Measurements from ENCODE around the gene MAGI2.

Gene MAGI2

GRCh38 chr7:79217468-79217867 is 236.0 kb downstream of the MAGI2 start:
- Mint-ChIP-seq H3K36me3 (ENCODE audit: low read depth) (no peaks in the 10 kb centered on the region), H3K4me3 (no peak overlapping the region), H3K27me3 (no peaks in the 10 kb centered on the region), H3K9me3 (no peaks in the 10 kb centered on the region), H3K27ac (no peak overlapping the region), H3K4me1 (ENCODE audit: low read depth) (no peaks in the 10 kb centered on the region)
- intact Hi-C loops (cut with micrococcal nuclease) = loop anchor here (10.0 kb wide), 1 partner anchor 63 kb away; no protein-coding TSS in a partner anchor

- Mint-ChIP-seq H3K4me3 (no peak overlapping the region), H3K9me3 (no peaks in the 10 kb centered on the region), H3K27ac (no peak overlapping the region), H3K4me1 (ENCODE audit: low read depth) (no peaks in the 10 kb centered on the region), H3K36me3 (ENCODE audit: low read depth) (no peaks in the 10 kb centered on the region), H3K27me3 (no peaks in the 10 kb centered on the region)
- intact Hi-C loops (cut with micrococcal nuclease) = loop anchor here (10.0 kb wide), 1 partner anchor 61 kb away; no protein-coding TSS in a partner anchor
Measured at GRCh38 chr7:79216236-79216635, 237.2 kb downstream of the MAGI2 start.

- Mint-ChIP-seq H3K9me3 (no peaks in the 10 kb centered on the region), H3K27me3 (no peaks in the 10 kb centered on the region), H3K4me1 (ENCODE audit: low read depth) (no peaks in the 10 kb centered on the region), H3K27ac (no peak overlapping the region), H3K4me3 (no peak overlapping the region), H3K36me3 (ENCODE audit: low read depth) (no peaks in the 10 kb centered on the region)
- intact Hi-C loops (cut with micrococcal nuclease) = loop anchor here (10.0 kb wide), 1 partner anchor 58 kb away; no protein-coding TSS in a partner anchor
Measured at GRCh38 chr7:79212334-79212733, 241.1 kb downstream of the MAGI2 start.

GRCh38 chr7:79211724-79212123 is 241.7 kb downstream of the MAGI2 start:
- Mint-ChIP-seq H3K4me1 (ENCODE audit: low read depth) (no peaks in the 10 kb centered on the region), H3K27ac (no peak overlapping the region), H3K27me3 (no peaks in the 10 kb centered on the region), H3K4me3 (no peak overlapping the region), H3K9me3 (no peaks in the 10 kb centered on the region), H3K36me3 (ENCODE audit: low read depth) (no peaks in the 10 kb centered on the region)
- intact Hi-C loops (cut with micrococcal nuclease) = loop anchor here (10.0 kb wide), 1 partner anchor 57 kb away; no protein-coding TSS in a partner anchor

GRCh38 chr7:79199961-79200360 is 253.5 kb downstream of the MAGI2 start:
- H3K27me3 Mint-ChIP-seq = no peaks in the 10 kb centered on the region
- H3K9me3 Mint-ChIP-seq = peaks cover 9% of the 10 kb centered on the region
- no peaks in the 10 kb centered on the region for H3K36me3 Mint-ChIP-seq (ENCODE audit: low read depth)
- no peaks in the 10 kb centered on the region for H3K4me1 Mint-ChIP-seq (ENCODE audit: low read depth)
- H3K27ac Mint-ChIP-seq = no peak overlapping the region
- no peak overlapping the region for H3K4me3 Mint-ChIP-seq
- intact Hi-C loops (cut with micrococcal nuclease) = no loop called here

GRCh38 chr7:79199266-79199665 is 254.2 kb downstream of the MAGI2 start:
- intact Hi-C loops (cut with micrococcal nuclease) = no loop called here
- no peak overlapping the region for H3K27ac Mint-ChIP-seq
- H3K27me3 Mint-ChIP-seq = no peaks in the 10 kb centered on the region
- H3K4me3 Mint-ChIP-seq = no peak overlapping the region
- H3K36me3 Mint-ChIP-seq (ENCODE audit: low read depth) = no peaks in the 10 kb centered on the region
- H3K4me1 Mint-ChIP-seq (ENCODE audit: low read depth) = no peaks in the 10 kb centered on the region
- H3K9me3 Mint-ChIP-seq = peaks cover 9% of the 10 kb centered on the region

GRCh38 chr7:79185605-79186004 is 267.9 kb downstream of the MAGI2 start:
- Mint-ChIP-seq H3K36me3 (ENCODE audit: low read depth) (no peaks in the 10 kb centered on the region), H3K4me1 (ENCODE audit: low read depth) (no peaks in the 10 kb centered on the region), H3K9me3 (no peaks in the 10 kb centered on the region), H3K27me3 (no peaks in the 10 kb centered on the region), H3K4me3 (no peak overlapping the region), H3K27ac (no peak overlapping the region)
- intact Hi-C loops (cut with micrococcal nuclease) = no loop called here

- no peaks in the 10 kb centered on the region for H3K4me1 Mint-ChIP-seq (ENCODE audit: low read depth)
- no peaks in the 10 kb centered on the region for H3K27me3 Mint-ChIP-seq
- no peak overlapping the region for H3K4me3 Mint-ChIP-seq
- H3K36me3 Mint-ChIP-seq (ENCODE audit: low read depth) = no peaks in the 10 kb centered on the region
- intact Hi-C loops (cut with micrococcal nuclease) = no loop called here
- H3K27ac Mint-ChIP-seq = no peak overlapping the region
- H3K9me3 Mint-ChIP-seq = no peaks in the 10 kb centered on the region
Measured at GRCh38 chr7:79182283-79182682, 271.2 kb downstream of the MAGI2 start.

- intact Hi-C loops (cut with micrococcal nuclease) = no loop called here
- Mint-ChIP-seq H3K36me3 (ENCODE audit: low read depth) (no peaks in the 10 kb centered on the region), H3K4me3 (no peak overlapping the region), H3K4me1 (ENCODE audit: low read depth) (no peaks in the 10 kb centered on the region), H3K9me3 (no peaks in the 10 kb centered on the region), H3K27ac (no peak overlapping the region), H3K27me3 (no peaks in the 10 kb centered on the region)
Measured at GRCh38 chr7:79180533-79180932, 272.9 kb downstream of the MAGI2 start.

GRCh38 chr7:79176859-79177477 is 276.5 kb downstream of the MAGI2 start:
- no peak overlapping the region for H3K4me3 Mint-ChIP-seq
- no peaks in the 10 kb centered on the region for H3K36me3 Mint-ChIP-seq (ENCODE audit: low read depth)
- no peaks in the 10 kb centered on the region for H3K4me1 Mint-ChIP-seq (ENCODE audit: low read depth)
- H3K9me3 Mint-ChIP-seq = no peaks in the 10 kb centered on the region
- intact Hi-C loops (cut with micrococcal nuclease) = loop anchor here (2.0 kb wide), 1 partner anchor 666 kb away; no protein-coding TSS in a partner anchor
- no peaks in the 10 kb centered on the region for H3K27me3 Mint-ChIP-seq
- H3K27ac Mint-ChIP-seq = no peak overlapping the region

GRCh38 chr7:79175374-79175773 is 278.1 kb downstream of the MAGI2 start:
- no peaks in the 10 kb centered on the region for H3K9me3 Mint-ChIP-seq
- intact Hi-C loops (cut with micrococcal nuclease) = no loop called here
- no peak overlapping the region for H3K4me3 Mint-ChIP-seq
- H3K4me1 Mint-ChIP-seq (ENCODE audit: low read depth) = no peaks in the 10 kb centered on the region
- H3K27me3 Mint-ChIP-seq = no peaks in the 10 kb centered on the region
- no peaks in the 10 kb centered on the region for H3K36me3 Mint-ChIP-seq (ENCODE audit: low read depth)
- no peak overlapping the region for H3K27ac Mint-ChIP-seq

- Mint-ChIP-seq H3K27me3 (no peaks in the 10 kb centered on the region), H3K4me1 (ENCODE audit: low read depth) (no peaks in the 10 kb centered on the region), H3K9me3 (no peaks in the 10 kb centered on the region), H3K27ac (no peak overlapping the region), H3K4me3 (no peak overlapping the region), H3K36me3 (ENCODE audit: low read depth) (no peaks in the 10 kb centered on the region)
- intact Hi-C loops (cut with micrococcal nuclease) = no loop called here
Measured at GRCh38 chr7:79165225-79165624, 288.2 kb downstream of the MAGI2 start.

GRCh38 chr7:79159040-79159664 is 294.3 kb downstream of the MAGI2 start:
- H3K27me3 Mint-ChIP-seq = no peaks in the 10 kb centered on the region
- no peak overlapping the region for H3K4me3 Mint-ChIP-seq
- H3K4me1 Mint-ChIP-seq (ENCODE audit: low read depth) = no peaks in the 10 kb centered on the region
- H3K9me3 Mint-ChIP-seq = peaks cover 26% of the 10 kb centered on the region
- no peaks in the 10 kb centered on the region for H3K36me3 Mint-ChIP-seq (ENCODE audit: low read depth)
- H3K27ac Mint-ChIP-seq = no peak overlapping the region
- intact Hi-C loops (cut with micrococcal nuclease) = loop anchor here (10.0 kb wide), 1 partner anchor 56 kb away; no protein-coding TSS in a partner anchor

- Mint-ChIP-seq H3K4me1 (ENCODE audit: low read depth) (no peaks in the 10 kb centered on the region), H3K36me3 (ENCODE audit: low read depth) (no peaks in the 10 kb centered on the region), H3K9me3 (peaks cover 26% of the 10 kb centered on the region), H3K27ac (no peak overlapping the region), H3K4me3 (no peak overlapping the region), H3K27me3 (no peaks in the 10 kb centered on the region)
- intact Hi-C loops (cut with micrococcal nuclease) = loop anchor here (10.0 kb wide), 1 partner anchor 58 kb away; no protein-coding TSS in a partner anchor
Measured at GRCh38 chr7:79157281-79157680, 296.2 kb downstream of the MAGI2 start.
